Jurkat, Clone E6-1 (cell line): ENCODE measurements around the gene NEK4.
"Not testable (repeated sequence)": the region's sequence is repeated elsewhere in the genome, so short reads cannot be mapped to it uniquely, and the experiment has no call there.

Experiments used
- DNase-seq: peaks from one replicate; pipeline ENCODE4 v3.0.0-alpha.2; 2011; ENCODE audit warnings: low read depth, low spot score
- H3K4me3 ChIP-seq: 2 replicates; pipeline ENCODE4 v1.5.1; 2011; ENCODE audit warnings: mild to moderate bottlenecking, low read length, control low read depth, moderate library complexity

The NEK4 gene

GRCh38 chr3:52756141-52756540 is 14.6 kb downstream of the NEK4 start:
- no peak for DNase-seq
- no peak overlapping the region for H3K4me3 ChIP-seq

GRCh38 chr3:52754373-52754772 is 16.4 kb downstream of the NEK4 start:
- no peak for DNase-seq
- H3K4me3 ChIP-seq = no peak overlapping the region

- DNase-seq = no peak
These were observed 18.6 kb downstream of the NEK4 start for GRCh38 chr3:52752045-52752660.

GRCh38 chr3:52743721-52744120 is 27.0 kb downstream of the NEK4 start:
- DNase-seq = no peak
- H3K4me3 ChIP-seq = no peak overlapping the region

More at GRCh38 chr3:52752045-52752660, 18.6 kb downstream of the NEK4 start:
- H3K4me3 ChIP-seq = no peak overlapping the region

GRCh38 chr3:52743152-52743551 is 27.6 kb downstream of the NEK4 start:
- DNase-seq = no peak
- H3K4me3 ChIP-seq = no peak overlapping the region

- H3K4me3 ChIP-seq = no peak overlapping the region
- DNase-seq = peak; percentile 43
These were observed 28.2 kb downstream of the NEK4 start for GRCh38 chr3:52742418-52743041.

- H3K4me3 ChIP-seq = no peak overlapping the region
- no peak for DNase-seq
These were observed 31.0 kb downstream of the NEK4 start for GRCh38 chr3:52739730-52740129.

- H3K4me3 ChIP-seq = no peak overlapping the region
- DNase-seq = no peak
These were observed 37.4 kb downstream of the NEK4 start for GRCh38 chr3:52733256-52733891.

GRCh38 chr3:52731590-52731989 is 39.1 kb downstream of the NEK4 start:
- no peak overlapping the region for H3K4me3 ChIP-seq
- no peak for DNase-seq

- no peak overlapping the region for H3K4me3 ChIP-seq
- DNase-seq = no peak
These were observed 40.1 kb downstream of the NEK4 start for GRCh38 chr3:52730681-52731080.

- peak; percentile 24 for DNase-seq
- not testable (repeated sequence) for H3K4me3 ChIP-seq
These were observed 42.0 kb downstream of the NEK4 start for GRCh38 chr3:52728753-52729152.

- no peak overlapping the region for H3K4me3 ChIP-seq
- DNase-seq = no peak
These were observed 46.2 kb downstream of the NEK4 start for GRCh38 chr3:52724511-52724910.

GRCh38 chr3:52723935-52724334 is 46.8 kb downstream of the NEK4 start:
- DNase-seq = no peak
- H3K4me3 ChIP-seq = no peak overlapping the region

GRCh38 chr3:52722491-52722890 is 48.2 kb downstream of the NEK4 start:
- no peak for DNase-seq
- H3K4me3 ChIP-seq = no peak overlapping the region

GRCh38 chr3:52721730-52722008 is 49.1 kb downstream of the NEK4 start:
- H3K4me3 ChIP-seq = no peak overlapping the region
- no peak for DNase-seq

GRCh38 chr3:52721002-52721729 is 49.6 kb downstream of the NEK4 start:
- DNase-seq = peak; percentile 99
- H3K4me3 ChIP-seq = no peak overlapping the region

GRCh38 chr3:52719618-52720017 is 51.1 kb downstream of the NEK4 start:
- no peak overlapping the region for H3K4me3 ChIP-seq
- no peak for DNase-seq

GRCh38 chr3:52715714-52716305 is 54.9 kb downstream of the NEK4 start:
- no peak for DNase-seq
- H3K4me3 ChIP-seq = no peak overlapping the region

GRCh38 chr3:52714335-52715302 is 56.1 kb downstream of the NEK4 start:
- no peak for DNase-seq
- H3K4me3 ChIP-seq = no peak overlapping the region
